A549 (cell line): ENCODE data around the gene SORL1. TPM values are rescaled to one million over a fixed set of nuclear protein-coding genes. Genes with fewer than 3 reads are reported as not detected.
"Not testable (repeated sequence)": the region's sequence is repeated elsewhere in the genome, so short reads cannot be mapped to it uniquely, and the experiment has no call there.

Source experiments
- ATAC-seq, 2 experiments: fragments of 200-7000 bp in 1 of 2; fragments of >200 bp in 1 of 2; cut with Nextera tagmentation in 1 of 2; cut with Tn5 transposase in 1 of 2; 3 replicates each; pipeline versions ENCODE4 v1.8.0 to v1.9.1; 2018 to 2020; ENCODE audit warnings: mild to moderate bottlenecking in 1 of 2, moderate library complexity in 1 of 2
- CTCF ChIA-PET: fragments of 300-600 bp; sonication (Branson Sonifier 250); formaldehyde crosslinking; extraction: SDS; loops from one replicate; lab custom pipeline; 2021; ENCODE audit warnings: antibody characterized with exemption, inconsistent platforms; lab: Yijun Ruan, JAX
- POLR2A ChIA-PET: fragments of 350-600 bp; formaldehyde crosslinking; extraction: SDS; loops from one replicate; lab custom pipeline; 2021; ENCODE audit warnings: antibody characterized with exemption, inconsistent platforms; lab: Yijun Ruan, JAX
- DNase-seq, 2 experiments: peaks; one replicate each; pipeline versions ENCODE4 v3.0.0 to v3.0.0-alpha.2; 2011 to 2016; ENCODE audit warnings: low read depth in 1 of 2, low spot score in 1 of 2
- FAIRE-seq: peaks from 2 replicates; lab custom pipeline; 2011; peaks lifted over from hg19 to GRCh38; lab: Jason Lieb, UNC
- H3K27ac ChIP-seq, 2 experiments: fragments of >200 bp; sonication (Bioruptor Twin); formaldehyde crosslinking; 3 replicates each; pipeline ENCODE4 v1.5.1; 2016 to 2017
- H3K4me1 ChIP-seq: fragments of >200 bp; sonication (Bioruptor Twin); formaldehyde crosslinking; 3 replicates; pipeline ENCODE4 v1.6.1; 2016
- H3K4me2 ChIP-seq: fragments of >200 bp; sonication (Bioruptor Twin); formaldehyde crosslinking; 3 replicates; pipeline ENCODE4 v1.6.1; 2016
- H3K4me3 ChIP-seq: fragments of >200 bp; sonication (Bioruptor Twin); formaldehyde crosslinking; 3 replicates; pipeline ENCODE4 v1.5.1; 2016
- H3K9me3 ChIP-seq: fragments of >200 bp; sonication (Bioruptor Twin); formaldehyde crosslinking; 3 replicates; pipeline ENCODE4 v1.6.1; 2016
- CBX2 ChIP-seq: fragments of 200-600 bp; sonication (generic); IDR thresholded peaks from 2 replicates; pipeline ENCODE4 v1.6.1; 2016; ENCODE audit warnings: low read depth, mild to moderate bottlenecking, borderline replicate concordance
- CHD2 ChIP-seq: fragments of 150-350 bp; IDR thresholded peaks from 2 replicates; pipeline ENCODE4 v1.6.1; 2014; ENCODE audit warnings: low read length; ENCODE audit not compliant: partially characterized antibody
- CHD4 ChIP-seq: fragments of 200-600 bp; sonication (generic); IDR thresholded peaks from 2 replicates; pipeline ENCODE4 v1.6.1; 2016; ENCODE audit warnings: antibody characterized with exemption, mild to moderate bottlenecking, borderline replicate concordance
- EHF ChIP-seq: fragments of 250-450 bp; sonication (Bioruptor Pico); IDR thresholded peaks from 2 replicates; pipeline ENCODE4 v1.5.0; 2020; ENCODE audit warnings: mild to moderate bottlenecking
- EP300 ChIP-seq, 2 experiments: fragments of >200 bp; sonication (Bioruptor Twin); formaldehyde crosslinking; IDR thresholded peaks; 2 replicates in 1 of 2; 3 replicates in 1 of 2; pipeline ENCODE4 v1.6.1; 2016 to 2017
- ESRRA ChIP-seq: fragments of 150-350 bp; IDR thresholded peaks from 2 replicates; pipeline ENCODE4 v1.6.1; 2014; ENCODE audit warnings: mild to moderate bottlenecking, low read length, borderline replicate concordance
- FOSL2 ChIP-seq, 2 experiments: fragments of 450-650 bp in 1 of 2; fragments of >200 bp in 1 of 2; sonication (Bioruptor Twin) in 1 of 2; formaldehyde crosslinking; IDR thresholded peaks; 2 replicates each; pipeline versions ENCODE4 v1.5.0 to v1.6.1; 2016 to 2020; ENCODE audit warnings: mild to moderate bottlenecking in 1 of 2, moderate library complexity in 1 of 2
- FOXS1 ChIP-seq: fragments of 250-450 bp; sonication (Bioruptor Pico); IDR thresholded peaks from 2 replicates; pipeline ENCODE4 v1.5.0; 2020; ENCODE audit warnings: mild to moderate bottlenecking, moderate library complexity
- GATA3 ChIP-seq: IDR thresholded peaks from 2 replicates; pipeline ENCODE4 v1.6.1; 2012; ENCODE audit warnings: borderline replicate concordance
- HEYL ChIP-seq: fragments of 250-450 bp; sonication (Bioruptor Pico); IDR thresholded peaks from 2 replicates; pipeline ENCODE4 v1.8.0; 2021; ENCODE audit warnings: mild to moderate bottlenecking, moderate library complexity
- HOXA7 ChIP-seq: fragments of 250-450 bp; sonication (Bioruptor Pico); IDR thresholded peaks from 2 replicates; pipeline ENCODE4 v1.5.0; 2020; ENCODE audit warnings: mild to moderate bottlenecking, moderate library complexity
- HOXB5 ChIP-seq: fragments of 250-450 bp; sonication (Bioruptor Pico); IDR thresholded peaks from 2 replicates; pipeline ENCODE4 v1.5.0; 2020; ENCODE audit warnings: mild to moderate bottlenecking, moderate library complexity
- JUNB ChIP-seq: fragments of >200 bp; sonication (Bioruptor Twin); formaldehyde crosslinking; IDR thresholded peaks from 2 replicates; pipeline ENCODE4 v1.6.1; 2016
- MAFK ChIP-seq: fragments of 450-650 bp; IDR thresholded peaks from 2 replicates; pipeline ENCODE4 v1.6.1; 2014; ENCODE audit not compliant: partially characterized antibody
- MYC ChIP-seq: IDR thresholded peaks from 2 replicates; pipeline ENCODE4 v1.6.1; 2012; ENCODE audit warnings: mild to moderate bottlenecking, inconsistent platforms, low read length, improper control_type of control experiment, borderline replicate concordance
- NFE2L2 ChIP-seq: fragments of 150-350 bp; conservative IDR thresholded peaks from 2 replicates; pipeline ENCODE4 v1.6.1; 2014; ENCODE audit warnings: low read length
- PHF8 ChIP-seq: fragments of 200-600 bp; sonication (generic); IDR thresholded peaks from 2 replicates; pipeline ENCODE4 v1.6.1; 2016; ENCODE audit warnings: low read depth, mild to moderate bottlenecking, antibody characterized with exemption, moderate library complexity, borderline replicate concordance
- POLR2A ChIP-seq: IDR thresholded peaks from 2 replicates; pipeline ENCODE4 v1.6.1; 2012; ENCODE audit warnings: mild to moderate bottlenecking, low read length
- POLR2AphosphoS2 ChIP-seq: conservative IDR thresholded peaks from 2 replicates; pipeline ENCODE4 v1.6.1; 2012; ENCODE audit warnings: low read length, improper control_type of control experiment, inconsistent platforms
- RAD21 ChIP-seq, 2 experiments: fragments of >200 bp in 1 of 2; sonication (Bioruptor Twin) in 1 of 2; formaldehyde crosslinking in 1 of 2; IDR thresholded peaks in 1 of 2; conservative IDR thresholded peaks in 1 of 2; 2 replicates in 1 of 2; 3 replicates in 1 of 2; pipeline ENCODE4 v1.6.1; 2012 to 2018; ENCODE audit warnings: inconsistent platforms in 1 of 2
- RARB ChIP-seq: fragments of 250-450 bp; sonication (Bioruptor Pico); IDR thresholded peaks from 2 replicates; pipeline ENCODE4 v1.8.0; 2021; ENCODE audit warnings: mild to moderate bottlenecking, moderate library complexity
- ZC3H11A ChIP-seq: fragments of 450-650 bp; IDR thresholded peaks from 2 replicates; pipeline ENCODE4 v1.6.1; 2014; ENCODE audit warnings: antibody characterized with exemption, mild to moderate bottlenecking
- ZNF302 ChIP-seq: fragments of 250-450 bp; sonication (Bioruptor Pico); IDR thresholded peaks from 2 replicates; pipeline ENCODE4 v1.9.0; 2021; ENCODE audit warnings: inconsistent platforms, mild to moderate bottlenecking, moderate library complexity
- WGBS: methylation state at CpG from one replicate; pipeline ENCODE4 v1.1.6; 2017; ENCODE audit errors: missing lambda C conversion rate; 5-methylcytosine and 5-hydroxymethylcytosine counted together
- polyA plus RNA-seq, 4 experiments: library from polyadenylated mRNA; depleted of rRNA in 3 of 4; stranded (reverse); fragments of >200 nt; fragmentation: RNase III in 1 of 4; extraction: RNeasy Plus Mini Kit Qiagen cat#74134 plus additional on column Dnase treatment in 1 of 4; gene quantifications; 2 replicates in 3 of 4; 3 replicates in 1 of 4; pipeline ENCODE4 v1.2.3, GENCODE V29; 2011 to 2017

The SORL1 gene
- polyA plus RNA-seq, 2 of the 4 experiments (the other 2 are of a cell fraction), result 0.45 to 3.8 TPM

- WGBS, result no CpG with 5 or more reads among the region's 2 CpGs
- H3K9me3 ChIP-seq, result no peaks in the 10 kb centered on the region
- CTCF ChIA-PET, result no interaction called here
- H3K27ac ChIP-seq, result no peak overlapping the region
- ATAC-seq (no peak), FAIRE-seq (no peak), DNase-seq (no peak)
- POLR2A ChIA-PET, result no interaction called here
- H3K4me2 ChIP-seq, result no peak overlapping the region
- no peak for TF ChIP-seq ZNF302 (CRISPR knock-in tag)
- no peak for TF ChIP-seq CHD4
- no peak for TF ChIP-seq PHF8
- TF ChIP-seq HEYL (CRISPR knock-in tag), result no peak
- TF ChIP-seq GATA3, result no peak
- TF ChIP-seq JUNB, result no peak
- TF ChIP-seq POLR2AphosphoS2, result no peak
- no peak for TF ChIP-seq HOXB5
- TF ChIP-seq RARB (CRISPR knock-in tag), result no peak
- TF ChIP-seq NFE2L2, result no peak
- TF ChIP-seq FOSL2 (IDR thresholded peaks at IDR 0.05), result no peak
- TF ChIP-seq FOSL2 (CRISPR knock-in tag; IDR thresholded peaks at IDR 0.05), result no peak
- TF ChIP-seq CHD2, result no peak
- no peak for TF ChIP-seq MYC
- TF ChIP-seq ESRRA, result no peak
- H3K4me1 ChIP-seq, result no peaks in the 10 kb centered on the region
- no peak overlapping the region for H3K4me3 ChIP-seq
Measured at GRCh38 chr11:121500275-121500674, 48.2 kb downstream of the SORL1 start.

- no peak for DNase-seq
- H3K27ac ChIP-seq, result no peak overlapping the region
- 0% methylated on average over 1 of the region's 1 CpG for WGBS
- no peak for ATAC-seq
- CTCF ChIA-PET, result no interaction called here
- H3K4me2 ChIP-seq, result no peak overlapping the region
- H3K9me3 ChIP-seq, result no peaks in the 10 kb centered on the region
- FAIRE-seq, result no peak
- POLR2A ChIA-PET, result no interaction called here
- TF ChIP-seq POLR2A (no peak), EHF (CRISPR knock-in tag) (no peak), HEYL (CRISPR knock-in tag) (no peak), FOXS1 (CRISPR knock-in tag) (no peak), ZC3H11A (no peak), MAFK (no peak), JUNB (no peak), HOXA7 (no peak), PHF8 (no peak), CBX2 (no peak), ZNF302 (CRISPR knock-in tag) (no peak)
- no peaks in the 10 kb centered on the region for H3K4me1 ChIP-seq
- H3K4me3 ChIP-seq, result no peak overlapping the region
Measured at GRCh38 chr11:121500717-121501116, 48.6 kb downstream of the SORL1 start.

- no peaks in the 10 kb centered on the region; the same call in 2 of the 3 replicates for H3K9me3 ChIP-seq
- POLR2A ChIA-PET, result no interaction called here
- FAIRE-seq, result no peak
- no peaks in the 10 kb centered on the region for H3K4me1 ChIP-seq
- H3K4me2 ChIP-seq, result no peak overlapping the region
- CTCF ChIA-PET, result no interaction called here
- no peak overlapping the region for H3K4me3 ChIP-seq
- TF ChIP-seq RAD21 (conservative IDR thresholded peaks at IDR 0.05 in 1 of 2, IDR thresholded peaks at IDR 0.05 in 1 of 2), result no peak
- TF ChIP-seq EP300 (IDR thresholded peaks at IDR 0.05), result no peak
- TF ChIP-seq, all 56 proteins: peak for 0
- ATAC-seq, result no peak
- no peak for DNase-seq
- WGBS, result 39% methylated on average over 3 of the region's 3 CpGs
- no peak overlapping the region for H3K27ac ChIP-seq
Measured at GRCh38 chr11:121503051-121503450, 50.9 kb downstream of the SORL1 start.

GRCh38 chr11:121506237-121506636 lies 54.1 kb downstream of the SORL1 start:
- H3K9me3 ChIP-seq, CTCF ChIA-PET, H3K4me3 ChIP-seq, POLR2A ChIA-PET, DNase-seq, H3K27ac ChIP-seq, H3K4me1 ChIP-seq, FAIRE-seq, ATAC-seq, H3K4me2 ChIP-seq: not testable (repeated sequence)
- WGBS, result 19% methylated on average over 1 of the region's 1 CpG
